ENCODE measurements around the gene DCST1. TPM values are rescaled to one million over a fixed set of nuclear protein-coding genes. Genes with fewer than 3 reads are reported as not detected.

Gene DCST1
- total and polyA plus RNA-seq, 2 of the 8 experiments (the other 6 are each of a cell fraction or from before 2014, with no cell fraction given) = not detected

DNA sequence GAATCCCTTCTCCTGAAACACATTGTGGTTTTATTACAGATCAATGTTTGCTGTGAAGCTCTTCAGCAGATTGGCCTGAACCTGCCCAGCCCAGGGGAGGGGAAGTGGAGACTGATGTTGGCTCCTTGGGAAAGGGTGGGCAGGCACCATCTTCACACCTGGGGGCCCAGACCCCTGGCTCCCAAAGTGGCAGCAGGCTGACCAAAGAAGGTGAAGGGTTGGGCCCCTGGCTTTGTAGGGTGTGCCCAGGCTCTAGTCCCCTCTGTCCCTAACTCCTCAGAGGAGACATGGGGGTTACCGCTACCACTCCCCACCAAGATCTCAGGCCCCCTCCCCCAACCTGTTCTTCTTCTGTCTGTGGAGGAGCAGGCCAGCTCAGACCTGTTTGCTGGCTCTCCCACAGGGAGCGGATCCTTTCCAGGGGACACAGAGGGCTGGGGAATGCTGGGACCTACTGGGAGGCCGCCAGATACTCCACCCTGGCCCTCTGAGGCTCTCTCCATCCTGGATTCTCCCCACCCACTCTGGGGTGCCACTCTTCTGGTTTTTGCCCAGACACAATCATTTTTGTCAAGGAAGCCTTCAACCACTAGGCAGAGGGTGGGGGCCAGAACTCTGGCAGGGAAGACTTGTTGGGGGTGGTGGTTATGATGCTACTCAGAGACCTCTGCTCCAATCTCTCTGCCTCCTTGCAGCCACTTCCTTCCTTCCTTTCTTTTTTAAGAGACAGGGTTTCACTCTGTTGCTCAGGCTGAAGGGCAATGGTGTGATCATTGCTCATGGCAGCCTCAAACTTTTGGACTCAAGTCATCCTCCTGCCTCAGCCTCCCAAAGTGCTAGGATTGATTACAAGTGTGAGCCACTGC, 40.0 kb downstream of the DCST1 start:
- H3K9ac ChIP-seq (replicated peaks in 1 of 4; ENCODE audit: extremely low read depth in 1 of 4, low read depth in 3 of 4, low read length in 3 of 4) = no peak overlapping the region
- H3K79me1 ChIP-seq (ENCODE audit: low read depth, low read length) = no peaks in the 10 kb centered on the region
- no peak overlapping the region for H3K56ac ChIP-seq (replicated peaks; ENCODE audit: insufficient read length, low read depth, low read length)
- DNase-seq (ENCODE audit: low read depth in 1 of 2, low spot score in 2 of 2) (no peak), FAIRE-seq (no peak)
- H3K4me2 ChIP-seq (ENCODE audit: insufficient read depth in 1 of 2, low read depth in 2 of 2, low read length in 2 of 2) = peak overlapping the region; percentile 24 to 36
- CTCF ChIA-PET (ENCODE audit: partially characterized antibody) = interaction anchor here (4.6 to 33.9 kb wide), 2 partner anchors 11 to 21 kb away, joined by 46 to 907 read pairs; partner anchors contain the start of genes ADAM15 and EFNA4
- H3K9me3 ChIP-seq (ENCODE audit: insufficient read depth in 2 of 2, low read depth in 1 of 2, low read length in 1 of 2) = no peaks in the 10 kb centered on the region
- no peak overlapping the region for H3K4ac ChIP-seq (replicated peaks; ENCODE audit: insufficient read length, low read depth, low read length)
- H3K27me3 ChIP-seq (replicated peaks in 1 of 4; ENCODE audit: control insufficient read depth in 3 of 4, extremely low read depth in 1 of 4, insufficient read depth in 3 of 4, low read length in 3 of 4) = peaks cover 0 to 22% (median 12%) of the 10 kb centered on the region in 4 experiments; a peak in 6 of 7 replicates
- H3K79me2 ChIP-seq (ENCODE audit: control insufficient read depth in 1 of 2, insufficient read depth in 2 of 2, low read length in 2 of 2) = no peaks in the 10 kb centered on the region
- no peak overlapping the region for H3K27ac ChIP-seq (ENCODE audit: low read depth, low read length)
- H2AFZ ChIP-seq (ENCODE audit: low read length) = no peak overlapping the region
- 0 out of 2 replicates have a peak overlapping the region, but pooled peaks have one; percentile 50 for H2BK12ac ChIP-seq (ENCODE audit: low read depth, low read length)
- no peak overlapping the region; the same call in 1 of the 2 replicates for H3K18ac ChIP-seq (ENCODE audit: extremely low read depth, low read length)
- 0 out of 2 replicates have a peak overlapping the region, but pooled peaks have one; percentile 61 for H2BK20ac ChIP-seq (ENCODE audit: low read length)
- H2AK5ac ChIP-seq (ENCODE audit: low read depth, low read length) = peak overlapping the region; percentile 93; the same call in 1 of the 2 replicates
- H4K8ac ChIP-seq (ENCODE audit: extremely low read depth, insufficient read depth, low read length) = no peak overlapping the region
- H3K14ac ChIP-seq (ENCODE audit: insufficient read length) = no peak overlapping the region
- peaks cover 0 to 9% (median 0%) of the 10 kb centered on the region in 4 experiments; a peak in 2 of 8 replicates for H3K36me3 ChIP-seq (ENCODE audit: control insufficient read depth in 2 of 4, insufficient read depth in 4 of 4, low read length in 3 of 4)
- no peak overlapping the region for H2BK120ac ChIP-seq (replicated peaks; ENCODE audit: low read depth, low read length)
- H4K91ac ChIP-seq (replicated peaks; ENCODE audit: insufficient read length, low read length) = no peak overlapping the region
- H4K20me1 ChIP-seq (replicated peaks in 1 of 2; ENCODE audit: control insufficient read depth in 1 of 2, insufficient read depth in 2 of 2, low read length in 2 of 2) = peaks cover 9 to 12% of the 10 kb centered on the region in 2 experiments
- H2BK5ac ChIP-seq (ENCODE audit: low read depth, low read length) = no peak overlapping the region
- peaks cover 4 to 33% (median 22%) of the 10 kb centered on the region in 4 experiments for H3K4me1 ChIP-seq (replicated peaks in 1 of 4; ENCODE audit: control insufficient read depth in 3 of 4, insufficient read depth in 4 of 4, low read length in 3 of 4)
- 84% methylated on average over 3 of the region's 3 CpGs; no CpG with 5 or more reads in 1 of the 2 experiments for WGBS, 2 experiments (ENCODE audit: extremely low coverage in 1 of 2, insufficient coverage in 1 of 2, insufficient read length in 1 of 2, insufficient replicate concordance in 2 of 2, low coverage in 1 of 2, low lambda C conversion rate in 2 of 2, missing lambda C conversion rate in 1 of 2)
- H3K4me3 ChIP-seq (ENCODE audit: extremely low read depth in 1 of 4, insufficient read depth in 2 of 4, low read depth in 3 of 4, low read length in 4 of 4) = no peak overlapping the region
- H2BK15ac ChIP-seq (ENCODE audit: low read length) = peak overlapping the region; percentile 61; the same call in 1 of the 2 replicates
- H3K23me2 ChIP-seq (ENCODE audit: low read depth, low read length) = peaks cover 11% of the 10 kb centered on the region
- H3K23ac ChIP-seq (ENCODE audit: insufficient read length) = no peak overlapping the region
- H4K5ac ChIP-seq (ENCODE audit: insufficient read length, low read depth, low read length) = no peak overlapping the region
- POLR2A ChIA-PET (ENCODE audit: partially characterized antibody) = interaction anchor here (1.0 kb wide), 1 partner anchor 17 kb away, joined by 3 read pairs; no protein-coding TSS in a partner anchor
- TF ChIP-seq CTBP2 (IDR thresholded peaks at IDR 0.05; ENCODE audit: borderline replicate concordance, insufficient read depth, insufficient read length, low read length) = no peak
- TF ChIP-seq TAF7 (optimal IDR thresholded peaks at IDR 0.05; ENCODE audit: borderline replicate concordance, low read depth, low read length) = no peak
- TF ChIP-seq TAF1 (IDR thresholded peaks at IDR 0.05; ENCODE audit: low read depth, low read length) = no peak
- TF ChIP-seq NRF1 (IDR thresholded peaks at IDR 0.05; ENCODE audit: low read depth, low read length) = no peak
- TF ChIP-seq, protein P1, sequence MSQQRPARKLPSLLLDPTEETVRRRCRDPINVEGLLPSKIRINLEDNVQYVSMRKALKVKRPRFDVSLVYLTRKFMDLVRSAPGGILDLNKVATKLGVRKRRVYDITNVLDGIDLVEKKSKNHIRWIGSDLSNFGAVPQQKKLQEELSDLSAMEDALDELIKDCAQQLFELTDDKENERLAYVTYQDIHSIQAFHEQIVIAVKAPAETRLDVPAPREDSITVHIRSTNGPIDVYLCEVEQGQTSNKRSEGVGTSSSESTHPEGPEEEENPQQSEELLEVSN (IDR thresholded peaks at IDR 0.05) = no peak
- no peak for TF ChIP-seq JUN (IDR thresholded peaks at IDR 0.05; ENCODE audit: low read depth, low read length)
- TF ChIP-seq, protein P2, sequence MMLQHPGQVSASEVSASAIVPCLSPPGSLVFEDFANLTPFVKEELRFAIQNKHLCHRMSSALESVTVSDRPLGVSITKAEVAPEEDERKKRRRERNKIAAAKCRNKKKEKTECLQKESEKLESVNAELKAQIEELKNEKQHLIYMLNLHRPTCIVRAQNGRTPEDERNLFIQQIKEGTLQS (IDR thresholded peaks at IDR 0.05; ENCODE audit: insufficient read depth, low read depth, low read length) = no peak
- TF ChIP-seq RBBP5 (IDR thresholded peaks at IDR 0.05; ENCODE audit: borderline replicate concordance, low read depth, low read length) = no peak
- TF ChIP-seq POU5F1 (IDR thresholded peaks at IDR 0.05; ENCODE audit: low read depth, low read length) = no peak
